Neuronal stem cell (in vitro differentiated cells): Measurements from ENCODE around the gene PIK3CG.

ENCODE experiments used
- DNase-seq: peaks from one replicate; pipeline ENCODE4 v3.0.0-alpha.2; 2013; ENCODE audit warnings: low spot score
- H2AFZ ChIP-seq: one replicate; pipeline ENCODE4 v1.6.1; 2013; ENCODE audit warnings: mild to moderate bottlenecking, low read length, inconsistent platforms
- H2AK5ac ChIP-seq: 2 replicates; pipeline ENCODE4 v1.6.1; 2013; ENCODE audit warnings: low read depth, mild to moderate bottlenecking, inconsistent platforms, low read length, moderate library complexity, mixed read lengths
- H2BK120ac ChIP-seq: 2 replicates; pipeline ENCODE4 v1.6.1; 2013; ENCODE audit warnings: low read depth, mild to moderate bottlenecking, inconsistent platforms, low read length, moderate library complexity, mixed read lengths
- H2BK12ac ChIP-seq: one replicate; pipeline ENCODE4 v1.6.1; 2013; ENCODE audit warnings: low read length, inconsistent platforms
- H2BK15ac ChIP-seq: 2 replicates; pipeline ENCODE4 v1.6.1; 2013; ENCODE audit warnings: mild to moderate bottlenecking, low read length, inconsistent platforms, mixed read lengths
- H2BK5ac ChIP-seq: one replicate; pipeline ENCODE4 v1.6.1; 2013; ENCODE audit warnings: inconsistent platforms, mild to moderate bottlenecking, low read length, moderate library complexity
- H3K14ac ChIP-seq: one replicate; pipeline ENCODE4 v1.6.1; 2013; ENCODE audit warnings: low read length, inconsistent platforms
- H3K18ac ChIP-seq: 2 replicates; pipeline ENCODE4 v1.6.1; 2013; ENCODE audit warnings: low read length, inconsistent platforms
- H3K23ac ChIP-seq: 2 replicates; pipeline ENCODE4 v1.6.1; 2013; ENCODE audit warnings: low read depth, mild to moderate bottlenecking, mixed read lengths, low read length, inconsistent platforms; ENCODE audit not compliant: poor library complexity
- H3K27ac ChIP-seq: replicated peaks from 3 replicates; pipeline ENCODE4 v1.5.1; 2013; ENCODE audit warnings: low read length, inconsistent platforms
- H3K27me3 ChIP-seq, 3 experiments: 2 replicates each; pipeline ENCODE4 v1.6.1; 2013; ENCODE audit warnings: low read length in 3 of 3, mild to moderate bottlenecking in 2 of 3, inconsistent platforms in 1 of 3, low read depth in 1 of 3, mixed read lengths in 1 of 3, moderate library complexity in 1 of 3; ENCODE audit not compliant: control insufficient read depth in 3 of 3, insufficient read depth in 3 of 3
- H3K36me3 ChIP-seq, 2 donors: replicated peaks in 1 of 2; 2 replicates each; pipeline ENCODE4 v1.6.1; 2013; ENCODE audit warnings: low read length in 2 of 2; ENCODE audit not compliant: control insufficient read depth in 2 of 2, insufficient read depth in 2 of 2
- H3K4ac ChIP-seq: 2 replicates; pipeline ENCODE4 v1.6.1; 2013; ENCODE audit warnings: inconsistent platforms, mild to moderate bottlenecking, low read length, moderate library complexity
- H3K4me1 ChIP-seq, 2 donors: 1 replicate in 1 of 2; 2 replicates in 1 of 2; pipeline ENCODE4 v1.6.1; 2013; ENCODE audit warnings: low read length in 2 of 2, low read depth in 1 of 2; ENCODE audit not compliant: control insufficient read depth in 2 of 2, insufficient read depth in 1 of 2
- H3K4me2 ChIP-seq: one replicate; pipeline ENCODE4 v1.6.1; 2013; ENCODE audit warnings: mild to moderate bottlenecking, low read length, inconsistent platforms; ENCODE audit not compliant: insufficient read depth, poor library complexity, severe bottlenecking
- H3K4me3 ChIP-seq, 2 donors: 2 replicates each; pipeline ENCODE4 v1.5.1; 2013; ENCODE audit warnings: low read length in 2 of 2, mild to moderate bottlenecking in 2 of 2, inconsistent platforms in 1 of 2, moderate library complexity in 1 of 2
- H3K79me1 ChIP-seq: one replicate; pipeline ENCODE4 v1.6.1; 2013; ENCODE audit warnings: low read depth, mild to moderate bottlenecking, inconsistent platforms, low read length, moderate library complexity
- H3K9ac ChIP-seq: one replicate; pipeline ENCODE4 v1.6.1; 2013; ENCODE audit warnings: mild to moderate bottlenecking, low read depth, low read length, inconsistent platforms; ENCODE audit not compliant: poor library complexity
- H3K9me3 ChIP-seq, 2 donors: replicated peaks in 1 of 2; 2 replicates each; pipeline versions ENCODE3 to v1.6.1; 2013; ENCODE audit warnings: low read length in 2 of 2, mild to moderate bottlenecking in 2 of 2, inconsistent platforms in 1 of 2, low read depth in 1 of 2, mixed read lengths in 1 of 2, moderate library complexity in 1 of 2; ENCODE audit not compliant: control insufficient read depth in 2 of 2, insufficient read depth in 1 of 2
- H4K8ac ChIP-seq: one replicate; pipeline ENCODE4 v1.6.1; 2013; ENCODE audit warnings: low read depth, mild to moderate bottlenecking, inconsistent platforms, low read length, moderate library complexity
- H4K91ac ChIP-seq: one replicate; pipeline ENCODE4 v1.6.1; 2013; ENCODE audit warnings: low read length, low read depth, mild to moderate bottlenecking, inconsistent platforms; ENCODE audit not compliant: poor library complexity
- WGBS, 2 donors: extraction: QIAGEN DNeasy Blood & Tissue Kit; methylation state at CpG; one replicate each; pipeline ENCODE4 v1.1.7; 2013; ENCODE audit warnings: missing lambda C conversion rate in 2 of 2, mixed read lengths in 1 of 2; ENCODE audit not compliant: insufficient read length in 2 of 2, insufficient replicate concordance in 1 of 2; ENCODE audit errors: extremely low coverage in 2 of 2; 5-methylcytosine and 5-hydroxymethylcytosine counted together

The PIK3CG gene

DNA sequence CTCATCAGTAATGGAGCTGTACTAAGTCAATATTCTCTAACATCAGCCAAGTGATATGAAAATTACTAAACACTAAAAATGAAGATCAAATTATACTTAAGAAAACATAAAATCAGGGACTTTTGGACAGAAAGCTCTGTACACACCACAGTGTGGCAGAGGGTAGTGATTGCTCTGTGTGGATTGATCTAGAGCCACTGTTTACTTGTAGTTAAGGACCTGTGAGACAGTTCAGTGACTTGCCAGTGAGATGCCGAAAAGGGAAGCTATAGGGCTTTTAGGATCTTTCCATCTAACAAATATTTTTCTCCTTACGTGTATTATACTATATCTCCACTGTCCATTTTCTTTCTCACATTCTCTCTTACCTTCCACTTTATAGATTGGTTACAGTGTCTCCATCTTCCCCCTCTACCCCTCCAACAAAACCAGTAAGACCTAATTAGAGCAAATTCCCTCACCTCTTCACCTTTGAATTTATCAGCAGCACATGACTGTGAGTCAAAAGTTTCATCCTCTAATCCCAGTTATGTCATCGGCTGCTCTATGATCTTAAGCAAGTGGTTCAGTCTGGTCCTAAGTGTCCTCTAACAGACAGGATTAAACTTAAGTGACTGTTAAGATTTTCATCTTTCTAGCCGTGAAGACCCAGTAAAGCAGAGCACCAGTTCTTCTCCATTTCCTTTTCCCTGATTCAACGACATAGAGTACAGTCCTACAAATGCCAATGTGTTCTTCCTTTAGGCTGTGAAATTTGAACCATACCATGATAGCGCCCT lies 6.9 kb downstream of the PIK3CG start:
- H4K91ac ChIP-seq, result no peak overlapping the region
- H3K14ac ChIP-seq, result no peak overlapping the region
- no peaks in the 10 kb centered on the region for H3K36me3 ChIP-seq
- no peak overlapping the region for H2BK5ac ChIP-seq
- no peak overlapping the region for H2BK15ac ChIP-seq
- H2BK120ac ChIP-seq, result no peak overlapping the region
- H3K4me3 ChIP-seq, result no peak overlapping the region
- no peak overlapping the region for H2BK12ac ChIP-seq
- H2AK5ac ChIP-seq, result no peak overlapping the region
- H3K27ac ChIP-seq, result no peak overlapping the region
- no peak overlapping the region for H3K23ac ChIP-seq
- no peak overlapping the region for H4K8ac ChIP-seq
- H2AFZ ChIP-seq, result no peak overlapping the region
- H3K4me2 ChIP-seq, result no peak overlapping the region
- H3K4ac ChIP-seq, result no peak overlapping the region
- no CpG with 5 or more reads among the region's 6 CpGs for WGBS, 2 donors
- no peaks in the 10 kb centered on the region for H3K4me1 ChIP-seq
- no peak for DNase-seq
- no peaks in the 10 kb centered on the region for H3K79me1 ChIP-seq
- H3K18ac ChIP-seq, result no peak overlapping the region
- no peak overlapping the region for H3K9ac ChIP-seq
- no peaks in the 10 kb centered on the region for H3K27me3 ChIP-seq
- no peaks in the 10 kb centered on the region for H3K9me3 ChIP-seq

DNA sequence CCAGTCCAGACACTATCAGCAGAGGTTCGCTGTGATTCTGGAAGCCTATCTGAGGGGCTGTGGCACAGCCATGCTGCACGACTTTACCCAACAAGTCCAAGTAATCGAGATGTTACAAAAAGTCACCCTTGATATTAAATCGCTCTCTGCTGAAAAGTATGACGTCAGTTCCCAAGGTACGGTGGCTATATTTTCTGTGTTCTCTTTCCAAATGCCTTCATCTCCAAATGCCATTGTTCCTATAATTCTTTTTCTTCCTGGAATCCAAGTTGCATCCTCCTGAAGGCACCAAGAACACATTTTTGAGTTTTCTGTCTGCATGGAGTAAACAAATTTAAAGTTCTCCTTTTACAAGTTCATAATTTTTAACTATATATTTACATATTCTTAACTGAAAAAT lies 7.7 kb downstream of the PIK3CG start:
- WGBS, 2 donors, result no CpG with 5 or more reads among the region's 6 CpGs
- DNase-seq, result no peak
- H3K4me2 ChIP-seq, result no peak overlapping the region

DNA sequence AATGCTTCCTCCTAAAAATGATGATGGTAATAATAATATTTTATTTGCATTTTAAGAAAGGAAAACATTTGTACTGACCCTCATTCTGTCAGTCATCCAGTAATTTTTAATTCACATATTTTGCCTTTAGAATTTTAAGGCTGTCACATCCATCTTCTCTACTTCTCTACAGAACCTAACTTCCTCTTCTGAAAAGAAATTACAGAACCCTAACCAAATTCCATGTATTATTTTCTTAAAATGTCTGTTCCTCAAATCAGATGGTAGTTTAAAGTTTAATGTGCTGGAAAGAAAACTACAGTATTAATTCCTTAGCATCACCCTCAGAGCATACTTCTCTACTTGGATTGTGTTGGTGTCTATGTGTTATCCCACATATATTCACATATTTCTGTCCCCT lies 9.0 kb downstream of the PIK3CG start:
- Histone ChIP-seq H3K27me3 (no peaks in the 10 kb centered on the region), H2BK12ac (no peak overlapping the region), H4K91ac (no peak overlapping the region), H3K4me1 (no peaks in the 10 kb centered on the region), H2AFZ (no peak overlapping the region), H3K9me3 (no peaks in the 10 kb centered on the region), H4K8ac (no peak overlapping the region), H2BK15ac (no peak overlapping the region), H3K36me3 (no peaks in the 10 kb centered on the region), H2AK5ac (no peak overlapping the region), H3K4ac (no peak overlapping the region), H3K4me2 (no peak overlapping the region), H3K18ac (no peak overlapping the region), H3K9ac (no peak overlapping the region), H3K14ac (no peak overlapping the region), H2BK5ac (no peak overlapping the region), H3K4me3 (no peak overlapping the region), H2BK120ac (no peak overlapping the region), H3K79me1 (no peaks in the 10 kb centered on the region), H3K23ac (no peak overlapping the region), H3K27ac (no peak overlapping the region)
- DNase-seq, result no peak

More for the DNA sequence above, 7.7 kb downstream of the PIK3CG start:
- Histone ChIP-seq H4K91ac (no peak overlapping the region), H2BK5ac (no peak overlapping the region), H3K27me3 (no peaks in the 10 kb centered on the region), H3K14ac (no peak overlapping the region), H2BK15ac (no peak overlapping the region), H2AK5ac (no peak overlapping the region), H4K8ac (no peak overlapping the region), H3K9ac (no peak overlapping the region), H2BK12ac (no peak overlapping the region), H3K18ac (no peak overlapping the region), H3K79me1 (no peaks in the 10 kb centered on the region), H3K27ac (no peak overlapping the region), H3K23ac (no peak overlapping the region), H3K4me3 (no peak overlapping the region), H3K36me3 (no peaks in the 10 kb centered on the region), H3K4me1 (no peaks in the 10 kb centered on the region), H3K9me3 (no peaks in the 10 kb centered on the region), H2BK120ac (no peak overlapping the region), H2AFZ (no peak overlapping the region), H3K4ac (no peak overlapping the region)

DNA sequence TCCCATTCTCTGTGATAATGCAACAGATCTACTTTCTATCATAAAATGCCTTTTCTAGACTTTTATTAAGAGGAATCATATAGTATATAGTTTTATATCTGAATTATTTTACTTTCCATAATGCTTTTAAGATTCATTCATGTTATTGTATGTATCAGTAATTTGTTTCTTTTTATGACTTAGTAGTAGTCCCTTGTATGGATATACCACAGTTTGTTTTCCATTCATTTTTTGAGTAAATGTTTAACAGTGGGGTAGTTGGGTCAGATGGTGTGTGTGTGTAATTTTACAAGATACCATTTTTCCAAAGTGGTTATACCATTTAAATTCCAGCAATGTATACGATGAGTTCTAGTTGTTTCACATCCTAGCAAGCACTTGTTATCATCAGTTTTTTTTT lies 10.4 kb downstream of the PIK3CG start:
- Histone ChIP-seq H3K79me1 (no peaks in the 10 kb centered on the region), H3K23ac (no peak overlapping the region), H2BK12ac (no peak overlapping the region), H2AFZ (no peak overlapping the region), H3K4me1 (no peaks in the 10 kb centered on the region), H3K9me3 (no peaks in the 10 kb centered on the region), H3K4me2 (no peak overlapping the region), H3K14ac (no peak overlapping the region), H4K91ac (no peak overlapping the region), H3K4me3 (no peak overlapping the region), H2BK120ac (no peak overlapping the region), H4K8ac (no peak overlapping the region), H3K27ac (no peak overlapping the region), H2BK5ac (no peak overlapping the region), H3K27me3 (no peaks in the 10 kb centered on the region), H3K9ac (no peak overlapping the region), H3K18ac (no peak overlapping the region), H3K36me3 (no peaks in the 10 kb centered on the region), H3K4ac (no peak overlapping the region), H2AK5ac (no peak overlapping the region), H2BK15ac (no peak overlapping the region)
- DNase-seq, result no peak
- no CpG with 5 or more reads among the region's 1 CpG for WGBS, 2 donors
